Mesendoderm (in vitro differentiated cells): Measurements from ENCODE around the gene C10orf90.

ENCODE experiments used
- DNase-seq: peaks from one replicate; pipeline ENCODE4 v3.0.0; 2013
- H2AK5ac ChIP-seq: 2 replicates; pipeline ENCODE4 v1.6.1; 2013; ENCODE audit warnings: low read length, inconsistent platforms
- H2BK120ac ChIP-seq: 2 replicates; pipeline ENCODE4 v1.6.1; 2013; ENCODE audit warnings: low read depth, mild to moderate bottlenecking, low read length, moderate library complexity, mixed read lengths
- H2BK15ac ChIP-seq: replicated peaks from 2 replicates; pipeline ENCODE4 v1.6.1; 2013; ENCODE audit warnings: low read depth, mild to moderate bottlenecking, moderate library complexity
- H2BK5ac ChIP-seq: 2 replicates; pipeline ENCODE4 v1.6.1; 2013; ENCODE audit warnings: low read length, inconsistent platforms
- H3K18ac ChIP-seq: 2 replicates; pipeline ENCODE4 v1.6.1; 2013; ENCODE audit warnings: mild to moderate bottlenecking, low read length, mixed read lengths
- H3K23ac ChIP-seq: one replicate; pipeline ENCODE4 v1.6.1; 2013; ENCODE audit warnings: low read length
- H3K27ac ChIP-seq: 2 replicates; pipeline ENCODE4 v1.5.1; 2013; ENCODE audit warnings: low read depth, mild to moderate bottlenecking, inconsistent platforms, low read length, moderate library complexity
- H3K27me3 ChIP-seq: 2 replicates; pipeline ENCODE4 v1.6.1; 2013; ENCODE audit warnings: low read length, control low read depth, mild to moderate bottlenecking, inconsistent platforms; ENCODE audit not compliant: insufficient read depth, poor library complexity
- H3K36me3 ChIP-seq: 2 replicates; pipeline ENCODE4 v1.6.1; 2013; ENCODE audit warnings: low read length, inconsistent platforms; ENCODE audit not compliant: control insufficient read depth, insufficient read depth
- H3K4ac ChIP-seq: one replicate; pipeline ENCODE4 v1.6.1; 2013; ENCODE audit warnings: low read depth, mild to moderate bottlenecking, low read length, moderate library complexity
- H3K4me1 ChIP-seq: 2 replicates; pipeline ENCODE4 v1.6.1; 2013; ENCODE audit warnings: low read depth, low read length, inconsistent platforms; ENCODE audit not compliant: control insufficient read depth
- H3K4me2 ChIP-seq: 2 replicates; pipeline ENCODE4 v1.6.1; 2013; ENCODE audit warnings: low read length
- H3K4me3 ChIP-seq: 2 replicates; pipeline ENCODE4 v1.5.1; 2013; ENCODE audit warnings: mild to moderate bottlenecking, low read length
- H3K56ac ChIP-seq: one replicate; pipeline ENCODE4 v1.6.1; 2013; ENCODE audit warnings: low read length
- H3K79me1 ChIP-seq: 2 replicates; pipeline ENCODE4 v1.6.1; 2013; ENCODE audit warnings: low read length, inconsistent platforms
- H3K79me2 ChIP-seq: 2 replicates; pipeline ENCODE4 v1.6.1; 2013; ENCODE audit warnings: mild to moderate bottlenecking, low read length; ENCODE audit not compliant: control insufficient read depth, insufficient read depth
- H3K9ac ChIP-seq: 2 replicates; pipeline ENCODE4 v1.6.1; 2013; ENCODE audit warnings: low read length, inconsistent platforms
- H4K5ac ChIP-seq: one replicate; pipeline ENCODE4 v1.6.1; 2013; ENCODE audit warnings: low read length
- H4K8ac ChIP-seq: one replicate; pipeline ENCODE4 v1.6.1; 2013; ENCODE audit warnings: low read depth, mild to moderate bottlenecking, control low read depth, low read length, moderate library complexity
- WGBS: extraction: QIAGEN DNeasy Blood & Tissue Kit; methylation state at CpG from one replicate; pipeline ENCODE4 v1.1.7; 2013; ENCODE audit warnings: low lambda C conversion rate, missing lambda C conversion rate; ENCODE audit not compliant: insufficient coverage; ENCODE audit errors: extremely low coverage; 5-methylcytosine and 5-hydroxymethylcytosine counted together

Gene C10orf90

GRCh38 chr10:126549344-126549743, 121.1 kb downstream of the C10orf90 start:
- Histone ChIP-seq H3K23ac (no peak overlapping the region), H3K79me1 (no peaks in the 10 kb centered on the region), H2AK5ac (no peak overlapping the region), H3K27ac (no peak overlapping the region), H3K36me3 (no peaks in the 10 kb centered on the region), H3K4me1 (peaks cover 3% of the 10 kb centered on the region), H4K8ac (no peak overlapping the region), H3K4me3 (no peak overlapping the region), H3K79me2 (no peaks in the 10 kb centered on the region), H3K4ac (no peak overlapping the region), H2BK15ac (no peak overlapping the region), H3K9ac (no peak overlapping the region), H4K5ac (no peak overlapping the region), H2BK5ac (no peak overlapping the region), H3K56ac (no peak overlapping the region), H3K27me3 (no peaks in the 10 kb centered on the region), H3K4me2 (no peak overlapping the region), H2BK120ac (no peak overlapping the region), H3K18ac (no peak overlapping the region)
- no peak for DNase-seq

DNA sequence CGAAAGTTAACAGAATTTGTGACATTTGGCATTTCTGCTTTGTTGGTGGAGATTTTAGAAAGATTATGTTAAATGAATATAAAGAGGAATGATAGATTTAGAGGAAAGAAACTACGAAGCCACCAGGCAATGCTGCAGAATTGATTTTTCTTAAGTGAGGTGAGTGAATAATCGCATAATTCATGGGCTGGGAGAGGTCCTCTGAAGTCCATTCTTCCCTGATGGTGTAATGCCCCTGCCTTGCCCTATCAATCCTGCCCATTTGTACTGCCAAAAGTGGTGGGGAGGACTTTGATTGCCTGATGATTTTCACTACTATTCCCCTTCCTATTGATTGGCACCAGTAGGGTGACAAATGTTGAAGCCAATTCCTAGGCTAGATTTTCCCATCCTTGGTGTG, 125.9 kb downstream of the C10orf90 start:
- H3K23ac ChIP-seq, result no peak overlapping the region
- H2BK15ac ChIP-seq, result no peak overlapping the region
- no peaks in the 10 kb centered on the region for H3K79me2 ChIP-seq
- no peak overlapping the region for H3K56ac ChIP-seq
- DNase-seq, result no peak
- no peaks in the 10 kb centered on the region for H3K79me1 ChIP-seq
- H3K4me1 ChIP-seq, result peaks cover 3% of the 10 kb centered on the region
- H3K4ac ChIP-seq, result no peak overlapping the region
- H2BK120ac ChIP-seq, result no peak overlapping the region
- H3K27me3 ChIP-seq, result no peaks in the 10 kb centered on the region
- H3K4me3 ChIP-seq, result no peak overlapping the region
- no peaks in the 10 kb centered on the region for H3K36me3 ChIP-seq
- no peak overlapping the region for H3K9ac ChIP-seq
- no peak overlapping the region for H3K4me2 ChIP-seq
- no peak overlapping the region for H4K8ac ChIP-seq
- no peak overlapping the region for H2BK5ac ChIP-seq
- no peak overlapping the region for H3K18ac ChIP-seq
- H2AK5ac ChIP-seq, result no peak overlapping the region
- no CpG with 5 or more reads among the region's 3 CpGs for WGBS
- H4K5ac ChIP-seq, result no peak overlapping the region
- H3K27ac ChIP-seq, result no peak overlapping the region

GRCh38 chr10:126538439-126539135, 131.9 kb downstream of the C10orf90 start:
- H3K56ac ChIP-seq, result no peak overlapping the region
- H2BK15ac ChIP-seq, result no peak overlapping the region
- no peaks in the 10 kb centered on the region for H3K79me1 ChIP-seq
- H3K79me2 ChIP-seq, result no peaks in the 10 kb centered on the region
- H3K36me3 ChIP-seq, result no peaks in the 10 kb centered on the region
- H4K5ac ChIP-seq, result no peak overlapping the region
- H2BK120ac ChIP-seq, result no peak overlapping the region
- no peaks in the 10 kb centered on the region for H3K27me3 ChIP-seq
- H3K4me1 ChIP-seq, result peaks cover 2% of the 10 kb centered on the region
- no peak overlapping the region for H4K8ac ChIP-seq
- H3K4me3 ChIP-seq, result no peak overlapping the region
- no peak overlapping the region for H3K4ac ChIP-seq
- peak overlapping the region; percentile 9 for H2AK5ac ChIP-seq
- no peak overlapping the region for H3K9ac ChIP-seq
- no peak overlapping the region for H2BK5ac ChIP-seq
- no peak overlapping the region for H3K4me2 ChIP-seq
- no peak for DNase-seq
- H3K27ac ChIP-seq, result no peak overlapping the region
- H3K18ac ChIP-seq, result no peak overlapping the region
- H3K23ac ChIP-seq, result no peak overlapping the region
- no CpG with 5 or more reads among the region's 5 CpGs for WGBS

- no peak overlapping the region for H2BK120ac ChIP-seq
- WGBS, result no CpG with 5 or more reads among the region's 3 CpGs
- H3K4ac ChIP-seq, result no peak overlapping the region
- no peak overlapping the region for H2BK5ac ChIP-seq
- H2BK15ac ChIP-seq, result no peak overlapping the region
- no peak overlapping the region for H3K56ac ChIP-seq
- H4K8ac ChIP-seq, result no peak overlapping the region
- peak; percentile 49 for DNase-seq
- H3K79me2 ChIP-seq, result no peaks in the 10 kb centered on the region
- H4K5ac ChIP-seq, result no peak overlapping the region
- H3K36me3 ChIP-seq, result no peaks in the 10 kb centered on the region
- no peak overlapping the region for H3K4me3 ChIP-seq
- H3K18ac ChIP-seq, result no peak overlapping the region
- H3K4me1 ChIP-seq, result peaks cover 2% of the 10 kb centered on the region
- no peak overlapping the region for H3K4me2 ChIP-seq
- H3K23ac ChIP-seq, result no peak overlapping the region
- H3K27ac ChIP-seq, result no peak overlapping the region
- H3K9ac ChIP-seq, result no peak overlapping the region
- no peaks in the 10 kb centered on the region for H3K27me3 ChIP-seq
- H3K79me1 ChIP-seq, result no peaks in the 10 kb centered on the region
- H2AK5ac ChIP-seq, result no peak overlapping the region
These were observed 133.8 kb downstream of the C10orf90 start for GRCh38 chr10:126536656-126537055.

- H4K5ac ChIP-seq, result no peak overlapping the region
- no peaks in the 10 kb centered on the region for H3K36me3 ChIP-seq
- H2BK15ac ChIP-seq, result no peak overlapping the region
- H3K4me1 ChIP-seq, result peaks cover 2% of the 10 kb centered on the region
- no peaks in the 10 kb centered on the region for H3K79me2 ChIP-seq
- no peak overlapping the region for H3K56ac ChIP-seq
- no CpG with 5 or more reads among the region's 10 CpGs for WGBS
- H3K23ac ChIP-seq, result no peak overlapping the region
- H3K79me1 ChIP-seq, result no peaks in the 10 kb centered on the region
- no peak overlapping the region for H3K18ac ChIP-seq
- no peak overlapping the region for H3K9ac ChIP-seq
- H4K8ac ChIP-seq, result no peak overlapping the region
- H2BK5ac ChIP-seq, result no peak overlapping the region
- no peak overlapping the region for H2BK120ac ChIP-seq
- no peak overlapping the region for H2AK5ac ChIP-seq
- H3K4me2 ChIP-seq, result no peak overlapping the region
- H3K4ac ChIP-seq, result no peak overlapping the region
- H3K27me3 ChIP-seq, result no peaks in the 10 kb centered on the region
- H3K4me3 ChIP-seq, result no peak overlapping the region
- peak; percentile 59 for DNase-seq
- H3K27ac ChIP-seq, result no peak overlapping the region
These were observed 134.3 kb downstream of the C10orf90 start for GRCh38 chr10:126536148-126536547.

GRCh38 chr10:126533644-126534043, 136.8 kb downstream of the C10orf90 start:
- Histone ChIP-seq H3K4me3 (no peak overlapping the region), H3K18ac (no peak overlapping the region), H3K4me2 (no peak overlapping the region)

More at GRCh38 chr10:126533644-126534043, 136.8 kb downstream of the C10orf90 start:
- Histone ChIP-seq H2AK5ac (no peak overlapping the region), H3K4ac (no peak overlapping the region), H2BK15ac (no peak overlapping the region), H3K36me3 (no peaks in the 10 kb centered on the region), H2BK5ac (no peak overlapping the region), H3K79me2 (no peaks in the 10 kb centered on the region), H3K79me1 (no peaks in the 10 kb centered on the region), H4K5ac (no peak overlapping the region), H3K56ac (no peak overlapping the region), H3K9ac (no peak overlapping the region), H3K27ac (no peak overlapping the region), H2BK120ac (no peak overlapping the region), H3K27me3 (no peaks in the 10 kb centered on the region), H3K23ac (no peak overlapping the region), H3K4me1 (peaks cover 2% of the 10 kb centered on the region), H4K8ac (no peak overlapping the region)
- no peak for DNase-seq
- no CpG with 5 or more reads among the region's 5 CpGs for WGBS
